ENCODE results near the gene RAPGEF3. TPM values are rescaled to one million over a fixed set of nuclear protein-coding genes. Genes with fewer than 3 reads are reported as not detected.

Gene RAPGEF3
- total and polyA plus RNA-seq, 2 of the 13 experiments (the other 11 are each of a cell fraction or from before 2014, with no cell fraction given): 0.07 TPM

GRCh38 chr12:47789141-47789540, 30.5 kb upstream of the RAPGEF3 start:
- in situ Hi-C loops (cut with HindIII; ENCODE audit: extremely low pct_ligation_motif_present, low pct_unique_long_range_greater_than_20kb) (loop anchor here (5.0 kb wide), 1 partner anchor 48 kb away; no protein-coding TSS in a partner anchor), intact Hi-C loops (cut with micrococcal nuclease; ENCODE audit: unreplicated experiment) (no loop called here)
- peaks cover 12 to 13% of the 10 kb centered on the region in 2 experiments; a peak in 3 of 5 replicates for H3K36me3 ChIP-seq (replicated peaks in 1 of 2; ENCODE audit: control insufficient read depth in 1 of 2, insufficient read depth in 2 of 2, low read length in 2 of 2)
- H3K9me3 ChIP-seq (ENCODE audit: low read length): no peaks in the 10 kb centered on the region
- no peak overlapping the region for H3K27ac ChIP-seq (ENCODE audit: extremely low read length, insufficient read depth, low read length)
- ATAC-seq (no peak), DNase-seq (ENCODE audit: low spot score) (no peak), FAIRE-seq (no peak)
- BruUV-seq (replicated peaks): no TSS peak
- H2AFZ ChIP-seq (ENCODE audit: low read length): no peak overlapping the region
- H3K4me3 ChIP-seq (replicated peaks in 1 of 3; ENCODE audit: insufficient read depth in 1 of 3, low read depth in 2 of 3, low read length in 3 of 3): no peak overlapping the region
- 92% methylated on average over 4 of the region's 5 CpGs for WGBS (ENCODE audit: low lambda C conversion rate)
- CTCF ChIA-PET (ENCODE audit: low intra/inter-chr PET ratio, low total read pairs): no interaction called here
- H3K4me2 ChIP-seq (ENCODE audit: low read depth, low read length): no peak overlapping the region
- no peaks in the 10 kb centered on the region for H3K79me2 ChIP-seq (ENCODE audit: insufficient read depth, low read length)
- POLR2A ChIA-PET: no interaction called here
- TF ChIP-seq CREB3 (CRISPR knock-in tag; IDR thresholded peaks at IDR 0.05): no peak
- TF ChIP-seq SYNCRIP (IDR thresholded peaks at IDR 0.05; ENCODE audit: insufficient read depth, low read depth, low read length): no peak
- no peak for TF ChIP-seq U2AF2 (IDR thresholded peaks at IDR 0.05; ENCODE audit: low read depth, low read length)
- no peak for TF ChIP-seq RBFOX2 (IDR thresholded peaks at IDR 0.05; ENCODE audit: low read depth, low read length)
- TF ChIP-seq SNAI1 (CRISPR knock-in tag; IDR thresholded peaks at IDR 0.05; ENCODE audit: borderline replicate concordance): no peak
- TF ChIP-seq JUND (CRISPR knock-in tag; IDR thresholded peaks at IDR 0.05): no peak
- TF ChIP-seq SMC3 (IDR thresholded peaks at IDR 0.05; ENCODE audit: low read length): no peak
- TF ChIP-seq CAMTA2 (CRISPR knock-in tag; IDR thresholded peaks at IDR 0.05; ENCODE audit: borderline replicate concordance): no peak
- TF ChIP-seq ZBTB10 (CRISPR knock-in tag; IDR thresholded peaks at IDR 0.05; ENCODE audit: borderline replicate concordance): no peak
- H3K27me3 ChIP-seq (ENCODE audit: control insufficient read depth in 1 of 2, insufficient read depth in 2 of 2, low read length in 2 of 2): no peaks in the 10 kb centered on the region
- no peak overlapping the region for H3K9ac ChIP-seq (ENCODE audit: insufficient read depth, low read depth, low read length)
- H4K20me1 ChIP-seq (ENCODE audit: insufficient read depth, low read length): no peaks in the 10 kb centered on the region
- H3K4me1 ChIP-seq (ENCODE audit: insufficient read depth, low read length): no peaks in the 10 kb centered on the region
